SHP77 treated with DMSO at 0.1 percent for 48 hours (cell line): Measurements from ENCODE around the gene PSMB8.

Experiments used
- DNase-seq: peaks from one replicate; lab custom pipeline; 2025; lab: John Stamatoyannopoulos, UW

PSMB8 gene

DNA sequence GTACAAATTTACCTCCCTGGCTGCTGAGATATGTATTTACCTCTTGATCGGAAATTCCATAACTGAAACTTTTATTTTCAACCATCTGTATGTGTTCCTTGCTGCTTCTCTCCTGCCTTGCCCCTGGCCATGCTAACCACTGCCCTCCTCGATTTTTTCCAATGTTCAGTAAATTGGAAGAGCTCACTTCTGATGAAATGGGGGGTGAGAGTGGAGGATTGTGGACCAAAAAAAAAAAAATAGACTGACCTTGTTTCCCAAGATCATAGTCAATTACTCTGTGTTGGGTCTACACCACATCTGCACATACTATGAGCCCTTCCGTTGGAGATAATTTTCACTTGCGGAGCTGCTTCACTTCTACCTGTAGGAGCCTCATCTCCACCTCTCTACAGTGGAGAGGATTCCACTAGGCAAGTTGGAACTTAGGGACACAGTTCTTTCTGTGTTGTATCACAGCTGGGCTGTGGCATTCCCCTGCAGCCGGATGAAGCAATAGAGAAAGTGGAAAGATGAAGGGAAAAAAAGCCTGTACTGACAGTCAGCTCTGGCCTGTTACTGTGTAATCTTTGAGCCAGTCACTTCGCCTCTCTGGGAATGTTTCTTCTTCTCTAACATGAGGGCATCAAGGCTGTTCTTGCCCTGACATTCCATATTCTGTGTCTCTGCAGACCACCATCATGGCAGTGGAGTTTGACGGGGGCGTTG lies 11.8 kb upstream of the PSMB8 start:
- DNase-seq: no peak

DNA sequence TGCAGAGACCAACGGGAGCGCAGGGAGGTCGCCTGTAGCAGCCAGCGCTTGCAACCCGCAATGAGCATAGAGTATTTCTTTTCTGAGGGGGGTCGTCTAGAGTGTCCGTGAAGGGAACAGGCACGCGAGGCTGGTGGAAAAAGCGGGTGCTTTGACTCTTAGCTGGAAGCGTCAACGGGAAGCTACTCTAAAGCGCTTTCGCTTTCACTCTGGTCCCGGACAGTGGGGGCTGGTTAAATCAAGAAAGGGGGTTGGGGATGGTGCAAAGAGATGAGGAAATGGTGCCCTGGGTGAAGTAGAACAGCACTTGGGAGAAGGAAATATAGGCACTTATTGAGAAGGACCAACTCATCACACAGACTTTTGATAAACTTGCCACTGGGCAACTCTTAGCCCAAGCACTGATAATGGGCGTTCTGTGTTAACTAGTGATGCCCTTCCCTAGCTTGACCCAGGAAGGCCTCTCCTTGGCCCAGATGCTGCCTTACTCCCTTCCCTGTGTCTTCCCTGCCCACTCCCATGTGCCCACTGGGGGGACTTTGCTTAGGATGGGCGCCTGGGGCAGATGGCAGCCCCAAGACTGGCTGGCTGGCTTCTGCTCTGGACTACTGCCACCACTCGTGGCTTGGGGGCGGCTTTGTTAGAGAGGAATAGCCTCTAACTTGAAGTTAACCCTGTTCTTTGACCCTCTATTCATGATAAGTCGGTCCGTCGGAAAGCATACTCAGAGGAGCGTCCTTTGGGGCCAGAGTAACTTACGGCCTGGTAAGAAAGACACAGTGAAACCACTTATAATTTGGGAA lies 10.7 kb upstream of the PSMB8 start:
- no peak for DNase-seq

DNA sequence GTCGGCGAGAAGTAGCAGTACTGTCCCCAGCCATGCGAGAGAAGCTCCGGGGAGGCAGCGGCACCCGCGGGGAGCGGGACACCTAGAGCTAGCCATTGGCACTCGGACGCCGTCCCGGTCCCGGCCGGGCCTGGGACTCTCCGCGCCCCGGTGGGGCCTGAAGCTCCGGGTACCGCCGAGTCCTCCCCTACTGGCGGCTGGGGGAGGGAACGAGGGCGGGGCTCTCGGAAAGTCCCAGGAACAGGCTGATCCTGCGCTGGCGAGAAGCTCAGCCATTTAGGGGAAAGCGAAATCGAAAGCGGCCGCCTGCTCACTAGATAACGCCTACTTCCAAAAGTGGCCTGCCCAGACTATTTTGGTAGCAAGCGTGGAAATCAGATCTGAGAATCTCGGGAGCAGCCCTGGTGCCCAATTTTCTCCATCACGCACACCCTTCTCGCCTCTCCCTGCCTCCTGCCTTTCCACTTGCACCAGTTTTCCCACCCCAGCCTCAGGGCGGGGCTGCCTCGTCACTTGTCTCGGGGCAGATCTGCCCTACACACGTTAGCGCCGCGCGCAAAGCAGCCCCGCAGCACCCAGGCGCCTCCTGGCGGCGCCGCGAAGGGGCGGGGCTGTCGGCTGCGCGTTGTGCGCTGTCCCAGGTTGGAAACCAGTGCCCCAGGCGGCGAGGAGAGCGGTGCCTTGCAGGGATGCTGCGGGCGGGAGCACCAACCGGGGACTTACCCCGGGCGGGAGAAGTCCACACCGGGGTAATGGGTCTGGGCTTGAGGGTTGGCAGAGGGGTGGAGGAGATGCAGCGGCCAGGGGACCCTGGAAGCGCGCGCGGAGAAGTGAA lies 9.9 kb upstream of the PSMB8 start, which contains the start of the genes PSMB9 and TAP1:
PSMB9 (plus strand) TSS at position 652 of the 835 bp plus-strand sequence; CDS start at position 690, 38 bp downstream.
TAP1 (minus strand) TSS at position 164 of the 835 bp plus-strand sequence; CDS start at position 96, 68 bp downstream.
- peak; percentile 74 for DNase-seq

DNA sequence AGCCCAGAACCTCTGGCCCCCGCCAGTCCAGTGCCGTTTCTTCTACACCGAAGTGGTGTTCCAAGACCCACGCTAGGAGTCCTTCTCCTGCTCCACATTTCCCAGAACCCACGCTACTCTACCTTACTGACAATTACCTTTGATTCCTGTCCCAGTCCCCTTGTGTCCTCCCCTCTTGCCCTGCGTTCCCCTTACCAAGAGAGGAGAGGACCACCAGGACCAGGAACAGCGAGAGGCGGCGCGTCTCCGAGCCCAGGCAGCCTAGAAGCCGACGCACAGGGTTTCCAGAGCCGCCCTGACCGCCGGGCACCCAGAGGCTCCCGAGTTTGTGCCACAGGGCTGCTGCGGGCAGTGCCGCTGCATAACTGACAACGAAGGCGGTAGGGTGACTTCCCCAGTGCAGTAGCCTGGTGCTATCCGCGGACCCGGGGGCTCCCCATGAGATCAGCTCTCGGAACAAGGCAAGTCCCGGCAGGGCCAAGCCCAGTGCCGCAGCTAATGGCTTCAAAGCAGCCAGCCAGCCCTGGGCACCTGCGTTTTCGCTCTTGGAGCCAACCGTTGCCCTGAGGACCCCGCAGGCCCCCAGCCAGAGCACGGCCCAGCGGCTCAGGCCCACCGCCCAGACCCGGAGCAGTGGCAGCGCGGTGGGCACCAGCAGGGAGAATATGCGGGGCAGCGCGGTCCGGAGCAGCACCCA lies 9.1 kb upstream of the PSMB8 start:
- DNase-seq: no peak

DNA sequence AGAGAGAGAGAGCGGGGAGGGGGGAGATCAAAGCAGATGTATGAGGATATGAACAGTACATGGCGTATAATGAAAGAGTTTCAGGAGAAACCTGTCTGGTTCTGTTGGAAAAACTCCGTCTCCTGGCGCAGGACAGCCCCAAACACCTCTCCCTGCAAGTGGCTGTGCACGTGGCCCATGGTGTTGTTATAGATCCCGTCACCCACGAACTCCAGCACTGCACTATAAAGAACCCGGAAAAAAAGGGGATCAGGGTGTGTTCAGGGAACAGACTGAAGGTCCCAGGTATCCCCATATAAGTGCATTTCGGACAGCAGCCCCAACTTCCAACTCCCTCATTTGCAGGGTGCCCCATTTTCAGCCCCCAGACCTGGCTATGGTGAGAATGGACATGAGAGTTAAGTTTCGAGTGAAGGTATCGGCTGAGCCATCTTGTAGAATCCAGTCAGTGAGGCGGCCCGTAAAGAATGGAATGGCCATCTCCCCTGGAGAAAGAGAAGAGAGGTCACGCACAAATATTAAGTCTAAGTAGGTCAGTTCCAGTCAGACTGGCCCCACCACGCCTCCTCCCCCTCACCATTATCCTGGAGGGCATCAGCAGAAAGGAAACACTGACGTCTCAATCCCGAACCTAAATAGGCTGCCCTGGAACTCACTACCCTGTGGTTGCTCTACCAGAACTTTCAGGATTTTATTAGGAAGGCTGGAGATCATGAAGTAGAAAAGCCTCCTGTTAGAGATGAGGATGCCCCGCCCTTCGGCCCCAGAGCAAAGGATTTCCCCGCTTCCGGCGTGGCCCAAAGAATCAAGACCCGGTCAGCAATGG lies 8.4 kb upstream of the PSMB8 start:
- DNase-seq: no peak

DNA sequence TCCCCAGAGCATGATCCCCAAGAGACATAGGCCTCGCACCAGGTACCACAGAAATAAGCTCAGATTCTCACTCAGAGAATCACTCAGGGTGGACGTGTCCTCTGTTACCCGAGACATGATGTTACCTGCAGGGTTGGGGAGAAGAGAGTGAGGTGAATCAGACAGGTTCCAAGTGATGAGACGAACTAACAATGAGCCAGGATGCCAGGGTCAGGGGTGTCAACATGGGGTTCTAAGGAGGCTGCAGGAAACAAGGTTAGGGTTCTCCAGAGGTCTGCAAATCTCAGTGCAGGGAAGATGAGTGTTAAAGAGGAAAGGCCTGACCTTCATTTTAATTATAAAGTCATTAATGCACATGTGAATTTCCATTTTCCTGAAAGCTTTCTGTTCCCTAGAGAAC lies 7.2 kb upstream of the PSMB8 start:
- DNase-seq: no peak

DNA sequence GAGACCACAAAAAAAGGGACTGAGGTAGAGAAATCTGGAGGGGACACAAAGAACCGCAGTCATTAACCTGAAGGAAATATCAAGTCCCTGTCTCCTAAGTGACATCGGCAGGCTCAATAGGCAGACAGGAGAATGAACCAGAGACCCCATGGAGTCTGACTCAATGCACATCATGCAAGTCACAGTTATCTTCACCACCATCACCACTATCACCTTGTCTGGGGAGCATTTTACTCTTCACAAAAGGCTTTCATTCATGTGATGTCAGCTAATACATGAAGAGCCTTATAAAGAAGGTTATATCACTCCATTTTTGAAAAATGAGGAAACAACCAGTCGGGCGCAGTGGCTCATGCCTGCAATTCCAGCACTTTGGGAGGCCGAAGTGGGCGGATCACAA lies 5.3 kb upstream of the PSMB8 start:
- no peak for DNase-seq

DNA sequence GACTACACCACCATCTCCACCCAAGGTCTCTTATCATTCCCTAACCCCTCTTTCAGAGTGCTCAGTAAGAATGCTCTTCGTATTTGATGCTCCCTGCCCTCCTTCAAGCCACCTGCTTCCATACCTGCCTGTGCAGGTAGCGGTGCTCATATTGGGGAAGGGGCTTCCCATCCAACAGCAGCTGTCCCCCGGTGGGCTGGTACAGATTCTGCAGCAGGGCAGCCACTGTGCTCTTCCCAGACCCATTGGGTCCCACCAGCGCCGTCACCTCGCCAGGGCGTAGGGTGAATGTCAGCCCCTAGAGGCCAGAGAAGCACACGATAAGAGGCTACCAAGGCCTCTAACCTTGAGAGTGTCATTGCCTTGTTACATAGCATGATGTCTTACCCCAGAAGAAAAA lies 3.9 kb upstream of the PSMB8 start:
- no peak for DNase-seq

DNA sequence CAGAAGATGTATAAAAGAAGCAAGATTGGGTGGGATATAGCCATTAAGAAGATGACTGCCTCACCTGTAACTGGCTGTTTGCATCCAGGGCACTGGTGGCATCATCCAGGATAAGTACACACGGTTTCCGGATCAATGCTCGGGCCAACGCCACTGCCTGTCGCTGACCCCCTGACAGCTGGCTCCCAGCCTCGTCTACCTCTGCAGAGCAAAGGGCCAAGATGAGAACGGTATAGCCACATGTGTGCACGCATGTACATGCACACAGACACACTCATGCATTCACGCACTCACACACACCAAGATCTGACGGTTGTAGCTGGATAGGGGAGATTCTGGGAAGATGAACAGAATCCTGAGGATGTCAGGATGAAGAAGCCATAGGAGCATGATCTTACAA lies 3.2 kb upstream of the PSMB8 start:
- no peak for DNase-seq

DNA sequence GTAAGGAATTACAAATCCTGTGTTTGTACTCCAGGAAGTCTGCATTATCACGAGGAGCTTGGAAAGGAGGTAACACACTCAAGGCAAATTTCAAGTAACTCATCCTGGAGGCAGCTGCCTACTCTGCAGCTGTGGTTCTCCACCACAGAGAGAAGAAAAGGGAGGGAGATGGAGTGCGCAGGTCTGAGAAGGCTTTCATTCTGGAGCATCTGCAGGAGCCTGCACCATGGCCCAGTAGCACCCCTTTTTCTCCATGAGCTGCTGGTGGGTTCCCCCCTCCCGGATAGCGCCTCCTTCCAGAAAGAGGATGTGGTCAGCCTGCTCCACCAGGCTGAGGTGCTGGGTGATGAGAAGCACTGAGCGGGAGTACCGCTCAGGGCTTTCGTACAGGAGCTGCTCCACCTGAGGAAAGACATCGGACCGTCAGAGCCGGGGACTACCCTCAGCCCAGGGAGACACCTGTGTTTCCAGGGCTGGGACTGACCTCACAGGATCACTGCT lies 1.6 kb upstream of the PSMB8 start:
- DNase-seq: no peak

DNA sequence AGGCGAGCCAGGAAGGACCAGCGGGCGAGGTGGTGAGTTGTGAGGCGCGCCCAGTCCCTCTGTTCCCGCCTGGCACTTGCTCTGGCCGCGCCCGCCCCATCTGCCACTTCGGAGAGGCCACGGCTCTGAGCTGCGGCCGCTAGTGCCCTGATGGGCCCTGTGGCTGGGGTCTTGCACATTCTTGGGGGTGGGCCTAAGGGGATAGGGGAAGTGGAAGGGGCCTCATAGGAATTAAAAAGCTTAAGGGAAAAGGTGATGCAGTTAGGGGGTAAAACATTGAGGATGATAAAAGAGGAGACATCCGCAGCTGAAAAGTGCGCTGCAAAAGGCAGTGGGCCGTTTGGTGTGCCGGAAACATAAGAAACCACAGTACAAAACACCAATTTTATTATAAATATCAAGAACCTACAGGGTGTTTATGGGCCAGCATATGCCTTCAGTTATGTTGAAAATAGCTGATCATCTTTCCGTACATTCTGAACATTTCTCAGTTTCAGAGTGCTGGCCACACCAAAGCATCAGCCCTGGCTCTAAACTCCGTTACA lies 1.1 kb upstream of the PSMB8 start:
- no peak for DNase-seq

DNA sequence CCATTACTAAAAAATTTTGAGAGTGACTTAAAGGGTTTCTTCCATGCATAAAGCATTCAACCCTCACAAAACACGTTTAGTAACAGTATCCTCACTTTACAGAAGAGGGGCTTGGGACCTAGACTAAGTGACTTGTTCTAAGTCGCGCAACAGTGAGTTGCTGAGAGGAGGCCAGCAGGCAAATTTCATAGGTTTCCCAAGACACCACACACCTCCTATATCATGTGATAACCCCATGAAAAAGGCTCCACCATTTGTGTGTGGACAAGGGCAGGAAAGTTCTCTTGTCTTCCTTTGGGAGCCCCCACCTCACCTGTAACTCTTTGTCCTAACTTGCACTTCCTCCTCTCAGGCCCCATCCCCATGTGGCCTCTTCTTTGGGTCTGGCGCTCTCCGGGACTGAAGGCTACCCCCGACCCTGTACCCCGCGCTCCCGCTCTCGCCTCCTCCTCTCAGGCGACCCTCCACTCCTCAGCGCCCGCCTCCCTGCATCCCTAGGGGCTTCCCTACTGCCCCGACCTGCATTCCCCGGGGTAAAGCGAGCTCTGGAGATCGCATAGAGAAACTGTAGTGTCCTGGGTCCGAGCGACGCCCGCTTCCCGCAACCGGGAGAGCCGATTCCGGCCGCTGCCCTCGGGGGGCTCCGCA lies 392 bp downstream of the PSMB8 start:
- no peak for DNase-seq

DNA sequence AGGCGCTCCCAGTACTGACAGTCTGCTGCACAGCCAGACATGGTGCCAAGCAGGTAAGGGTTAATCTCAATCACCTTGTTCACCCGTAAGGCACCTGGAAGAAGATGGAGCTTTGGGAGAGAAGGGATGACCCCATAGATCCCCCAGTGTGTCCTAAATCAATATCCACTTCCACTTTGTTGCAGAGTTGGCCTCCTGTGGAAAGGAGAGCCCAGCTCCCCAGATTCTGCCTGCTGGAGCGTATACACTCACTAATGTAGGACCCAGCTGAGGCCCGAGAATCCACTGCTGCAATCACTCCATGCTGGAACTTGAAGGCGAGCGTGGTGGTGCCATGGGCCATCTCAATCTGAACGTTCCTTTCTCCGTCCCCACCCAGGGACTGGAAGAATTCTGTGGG lies 1.2 kb downstream of the PSMB8 start:
- no peak for DNase-seq

DNA sequence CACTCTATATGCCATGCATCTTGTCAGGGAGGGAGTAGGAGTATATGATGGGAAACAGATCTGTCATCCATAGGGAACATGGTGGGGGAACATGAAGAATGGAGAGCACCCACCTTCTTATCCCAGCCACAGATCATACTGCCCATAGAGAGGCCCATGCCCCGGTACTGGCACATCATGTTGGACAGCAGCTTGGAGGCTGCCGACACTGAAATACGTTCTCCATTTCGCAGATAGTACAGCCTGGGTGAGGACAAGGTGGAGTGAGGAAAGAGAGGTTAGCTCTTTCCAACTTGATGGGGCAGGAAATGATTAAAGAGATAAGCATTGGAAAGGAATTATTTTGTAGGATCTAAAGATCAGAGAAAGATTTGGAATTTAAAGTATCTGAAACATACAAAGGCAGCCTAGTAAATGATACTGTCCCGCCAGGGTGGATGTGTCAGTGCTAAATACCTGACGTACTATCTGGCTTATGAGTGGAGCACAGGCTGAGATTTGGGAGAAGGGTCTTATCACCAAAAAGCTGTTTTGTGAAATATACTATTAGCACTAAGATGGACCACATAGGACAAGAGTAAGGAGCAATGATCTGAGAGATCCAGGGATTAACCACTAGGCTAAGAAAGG lies 1.7 kb downstream of the PSMB8 start:
- DNase-seq: no peak

DNA sequence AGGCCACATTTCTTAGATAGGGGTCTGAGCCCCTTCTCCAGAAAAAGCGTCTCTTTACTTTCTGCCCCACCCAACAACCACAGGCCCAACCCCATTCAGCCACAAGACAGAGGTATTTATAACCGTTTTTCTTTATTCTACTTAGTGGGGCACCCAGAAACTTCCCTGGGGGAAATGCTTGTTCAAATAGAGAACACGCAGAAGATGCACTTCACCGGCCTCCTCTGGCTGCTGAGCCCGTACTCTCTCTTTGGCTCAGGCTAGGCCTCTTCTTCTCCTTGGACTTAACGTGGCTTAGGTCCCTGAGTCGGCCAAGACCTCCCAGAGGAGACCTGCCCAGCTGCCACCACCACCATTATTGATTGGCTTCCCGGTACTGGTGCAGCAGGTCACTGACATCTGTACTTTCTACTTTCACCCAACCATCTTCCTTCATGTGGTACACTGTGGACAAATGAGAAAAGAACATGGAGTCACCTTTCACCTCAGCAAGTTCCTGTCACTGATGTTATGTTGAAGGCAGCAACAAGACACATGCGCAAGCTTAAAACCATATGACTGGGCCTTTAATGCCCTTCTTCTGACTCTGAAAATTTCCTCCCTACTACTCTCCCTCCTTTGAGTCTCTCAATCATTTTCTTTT lies 3.1 kb downstream of the PSMB8 start:
- DNase-seq: no peak

DNA sequence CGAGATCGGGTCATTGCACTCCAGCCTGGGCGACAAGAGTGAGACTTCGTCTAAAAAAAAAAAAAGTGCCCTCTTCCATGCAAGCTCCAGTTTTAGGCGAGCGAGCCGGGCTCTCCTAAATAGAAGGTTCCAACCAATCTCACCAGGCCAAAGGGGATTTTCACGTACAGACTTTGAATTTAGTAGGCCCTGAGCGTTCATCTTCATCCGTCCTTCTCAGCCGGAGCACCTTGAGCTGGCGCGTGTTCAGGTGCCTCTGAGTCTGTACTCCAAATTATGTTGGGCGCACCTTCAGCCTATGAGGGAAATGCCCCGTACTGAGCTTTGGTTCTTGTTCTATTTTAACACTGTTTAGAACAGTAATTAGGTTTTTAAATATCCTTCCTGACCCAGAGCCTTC lies 4.5 kb downstream of the PSMB8 start:
- no peak for DNase-seq

DNA sequence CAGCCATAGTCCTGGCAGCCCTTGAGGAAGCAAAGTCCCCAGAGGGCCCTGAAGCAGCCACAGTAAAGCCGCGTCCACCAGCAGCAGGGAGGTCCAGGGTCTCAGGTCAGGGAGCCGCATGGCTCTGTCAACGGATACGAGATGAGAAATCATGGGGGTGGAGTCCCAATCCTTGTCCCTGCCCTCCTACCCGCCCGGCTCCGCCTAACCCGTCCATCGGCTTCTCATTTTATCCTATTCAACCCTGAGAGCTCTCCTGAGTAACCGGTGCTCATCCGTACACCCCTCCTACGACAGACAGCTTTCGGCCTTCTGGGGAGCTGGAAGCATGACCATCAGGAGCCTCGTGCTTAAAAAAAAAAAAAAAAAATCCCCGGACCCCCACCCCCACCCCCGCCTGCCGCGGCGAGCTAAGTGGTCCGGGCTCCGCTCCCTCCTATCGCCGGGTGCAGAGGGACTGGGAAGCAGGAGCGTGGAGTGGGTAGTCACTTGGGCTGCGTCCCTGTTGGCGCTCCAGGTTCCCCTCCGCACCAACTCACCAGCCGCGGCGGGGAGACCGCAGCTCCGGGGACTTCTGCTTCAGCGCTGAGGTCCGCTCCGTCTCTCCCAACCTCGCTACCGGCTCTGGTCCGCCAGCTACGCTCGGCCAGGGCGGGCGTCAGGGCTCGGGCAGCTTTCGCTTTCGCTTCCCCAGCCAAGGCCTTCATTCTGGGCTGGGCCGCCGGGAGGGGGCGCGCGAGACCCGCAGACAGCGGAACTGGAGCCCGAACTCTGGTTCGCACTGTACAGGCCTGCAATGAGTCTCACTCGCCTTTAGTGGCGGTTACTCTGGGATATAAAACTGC lies 5.5 kb downstream of the PSMB8 start, which contains the start of gene TAP2:
TAP2 (minus strand) TSS at position 626 of the 845 bp plus-strand sequence; CDS start at position 120, 506 bp downstream.
- DNase-seq: peak; percentile 70

DNA sequence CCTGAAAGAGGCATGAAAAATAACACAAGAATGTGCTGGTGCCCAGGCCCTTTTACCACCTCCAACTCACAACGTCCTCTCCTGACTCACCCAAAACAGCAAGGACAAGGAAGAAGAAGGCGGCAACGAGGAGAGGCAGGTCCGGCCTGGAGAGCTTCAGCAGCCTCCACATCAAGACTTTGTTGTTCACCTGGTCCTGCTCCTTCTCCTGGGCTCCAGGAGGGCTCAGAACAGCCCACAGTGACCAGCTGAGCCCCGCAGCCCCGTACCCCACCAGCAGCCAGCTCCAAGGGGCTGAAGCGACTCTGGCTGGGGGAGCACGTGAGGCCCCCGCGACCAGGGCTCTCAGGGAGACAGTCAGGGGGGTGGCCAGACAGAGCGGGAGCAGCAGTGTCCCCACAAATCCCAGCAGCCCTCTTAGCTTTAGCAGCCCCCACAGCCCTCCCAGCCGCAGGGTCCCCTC lies 6.2 kb downstream of the PSMB8 start:
- no peak for DNase-seq
